CD4-positive, alpha-beta T cell (primary cell): Measurements from ENCODE around the gene RBM33. TPM values are rescaled to one million over a fixed set of nuclear protein-coding genes. Genes with fewer than 3 reads are reported as not detected.

ENCODE experiments used
- ATAC-seq: fragments of 200-7000 bp; cut with Tn5 transposase; one replicate; pipeline ENCODE4 v1.10.0; 2022; ENCODE audit warnings: mild to moderate bottlenecking; ENCODE audit not compliant: poor library complexity
- CTCF ChIA-PET: fragments of 350-600 bp; sonication (Branson Sonifier 250); formaldehyde crosslinking; loops from one replicate; lab custom pipeline; 2021; ENCODE audit warnings: antibody characterized with exemption, inconsistent platforms; lab: Charles Lee
- POLR2A ChIA-PET: fragments of 350-600 bp; sonication (Branson Sonifier 250); formaldehyde crosslinking; loops from one replicate; lab custom pipeline; 2021; ENCODE audit warnings: antibody characterized with exemption, inconsistent platforms; lab: Charles Lee
- DNase-seq, 14 experiments: peaks; one replicate each; pipeline ENCODE4 v3.0.0-alpha.2; 2013 to 2020; ENCODE audit warnings: mixed read lengths in 2 of 14
- H3K27ac ChIP-seq, 2 donors: one replicate each; pipeline versions ENCODE4 v1.5.1 to v1.7.0; 2013; ENCODE audit warnings: low read length in 2 of 2, low read depth in 1 of 2, mild to moderate bottlenecking in 1 of 2
- H3K27me3 ChIP-seq, 2 experiments: 1 replicate in 1 of 2; 2 replicates in 1 of 2; pipeline versions ENCODE4 v1.6.1 to v1.7.0; 2013; ENCODE audit warnings: low read length in 2 of 2, control low read depth in 1 of 2, mild to moderate bottlenecking in 1 of 2, moderate library complexity in 1 of 2; ENCODE audit not compliant: insufficient read depth in 2 of 2, control insufficient read depth in 1 of 2
- H3K36me3 ChIP-seq: one replicate; pipeline ENCODE4 v1.6.1; 2013; ENCODE audit warnings: low read length, control low read depth; ENCODE audit not compliant: insufficient read depth
- H3K4me1 ChIP-seq: one replicate; pipeline ENCODE4 v1.6.1; 2013; ENCODE audit warnings: low read length, control low read depth; ENCODE audit not compliant: insufficient read depth
- H3K4me3 ChIP-seq: one replicate; pipeline ENCODE4 v1.5.1; 2013; ENCODE audit warnings: mild to moderate bottlenecking, low read length, moderate library complexity
- H3K9me3 ChIP-seq, 2 experiments: 1 replicate in 1 of 2; 2 replicates in 1 of 2; pipeline versions ENCODE4 v1.6.1 to v1.7.0; 2013; ENCODE audit warnings: low read length in 2 of 2, mild to moderate bottlenecking in 2 of 2, control low read depth in 1 of 2, moderate library complexity in 1 of 2; ENCODE audit not compliant: control insufficient read depth in 1 of 2, insufficient read depth in 1 of 2
- H3K27ac Mint-ChIP-seq: one replicate; pipeline ENCODE4 v1.8.0; 2020; ENCODE audit warnings: mixed read lengths
- H3K27me3 Mint-ChIP-seq: one replicate; pipeline ENCODE4 v1.8.0; 2021; ENCODE audit warnings: mixed read lengths
- H3K36me3 Mint-ChIP-seq: one replicate; pipeline ENCODE4 v1.8.0; 2021; ENCODE audit warnings: low read depth, mixed read lengths
- H3K4me1 Mint-ChIP-seq: one replicate; pipeline ENCODE4 v1.8.0; 2021; ENCODE audit warnings: low read depth, mixed read lengths
- H3K4me3 Mint-ChIP-seq: one replicate; pipeline ENCODE4 v1.8.0; 2020; ENCODE audit warnings: mild to moderate bottlenecking, mixed read lengths
- H3K9me3 Mint-ChIP-seq: one replicate; pipeline ENCODE4 v1.8.0; 2020; ENCODE audit warnings: mixed read lengths
- CTCF ChIP-seq: fragments of 200-600 bp; IDR thresholded peaks from one replicate; pipeline ENCODE4 v1.8.0; 2022; ENCODE audit warnings: antibody characterized with exemption, mild to moderate bottlenecking
- intact Hi-C, 2 experiments: fragments of 100-400 bp; cut with DNase I in 1 of 2; cut with micrococcal nuclease in 1 of 2; formaldehyde crosslinking; loops; one replicate each; pipeline versions ENCODE4 v1.15.1 to v1.9.0; 2023 to 2025; cut with DNase I, micrococcal nuclease
- total RNA-seq, 174 experiments: library from RNA in 2 of 174; stranded (reverse) in 2 of 174; gene quantifications; one replicate each; pipeline ENCODE4 v1.2.3 and lab custom pipeline; 2021 to 2026

The RBM33 gene
- total RNA-seq, 2 experiments from 2014 or later: 178 to 184 TPM

- DNase-seq: no peak
- Histone ChIP-seq H3K4me1 (no peaks in the 10 kb centered on the region), H3K27ac (no peak overlapping the region), H3K27me3 (peaks cover 0 to 2% of the 10 kb centered on the region in 2 experiments), H3K4me3 (no peak overlapping the region), H3K9me3 (peaks cover 0 to under 1% of the 10 kb centered on the region in 2 experiments), H3K36me3 (no peaks in the 10 kb centered on the region)
- ChIA-PET POLR2A (no interaction called here), CTCF (no interaction called here)
- H3K36me3 Mint-ChIP-seq: no peaks in the 10 kb centered on the region
- intact Hi-C loops: no loop called here
- H3K27ac Mint-ChIP-seq: no peak overlapping the region
- no peaks in the 10 kb centered on the region for H3K4me1 Mint-ChIP-seq
- ATAC-seq: no peak
- H3K9me3 Mint-ChIP-seq: no peaks in the 10 kb centered on the region
- peaks cover 9% of the 10 kb centered on the region for H3K27me3 Mint-ChIP-seq
- no peak for TF ChIP-seq CTCF
- H3K4me3 Mint-ChIP-seq: no peak overlapping the region
Measured at GRCh38 chr7:155619634-155620271, 24.7 kb upstream of the RBM33 start.

- POLR2A ChIA-PET: no interaction called here
- H3K36me3 Mint-ChIP-seq: no peaks in the 10 kb centered on the region
Measured at GRCh38 chr7:155620497-155620896, 24.0 kb upstream of the RBM33 start.

DNA sequence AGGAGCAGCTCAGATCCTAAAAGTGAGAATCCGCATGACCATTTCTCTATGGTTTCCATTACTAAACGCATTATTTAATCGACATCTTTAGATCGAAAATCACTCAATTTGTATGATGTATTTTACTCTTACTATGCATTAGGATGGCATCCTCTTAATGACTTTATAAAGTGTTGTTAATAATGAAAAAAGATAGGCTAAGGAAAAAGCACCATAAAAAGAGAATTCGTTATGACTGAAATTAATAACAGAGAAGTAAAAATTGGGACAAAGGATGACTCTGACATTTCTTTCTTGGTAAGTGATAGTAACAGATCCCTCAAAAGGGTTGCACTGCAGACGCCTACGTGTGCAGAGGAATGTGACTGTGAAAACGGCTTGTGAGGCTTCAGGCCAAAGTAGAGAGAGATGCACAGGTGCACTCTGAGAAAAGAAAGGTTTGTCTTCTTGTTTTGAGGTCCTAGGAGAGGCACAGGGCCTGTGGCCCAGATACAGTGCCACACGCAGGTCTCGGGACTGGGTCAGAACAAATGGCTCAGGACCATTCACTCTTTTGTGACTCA lies 23.0 kb upstream of the RBM33 start:
- intact Hi-C loops: no loop called here
- Histone ChIP-seq H3K9me3 (no peaks in the 10 kb centered on the region), H3K27me3 (peaks cover 0 to 2% of the 10 kb centered on the region in 2 experiments), H3K4me3 (no peak overlapping the region), H3K4me1 (no peaks in the 10 kb centered on the region), H3K27ac (no peak overlapping the region), H3K36me3 (no peaks in the 10 kb centered on the region)
- Mint-ChIP-seq H3K27ac (no peak overlapping the region), H3K4me1 (no peaks in the 10 kb centered on the region), H3K36me3 (no peaks in the 10 kb centered on the region), H3K4me3 (no peak overlapping the region), H3K9me3 (no peaks in the 10 kb centered on the region), H3K27me3 (peaks cover 9% of the 10 kb centered on the region)
- no peak for TF ChIP-seq CTCF
- ChIA-PET CTCF (no interaction called here), POLR2A (no interaction called here)
- DNase-seq: no peak
- ATAC-seq: no peak

More at GRCh38 chr7:155620497-155620896, 24.0 kb upstream of the RBM33 start:
- Mint-ChIP-seq H3K4me3 (no peak overlapping the region), H3K27me3 (peaks cover 9% of the 10 kb centered on the region), H3K9me3 (no peaks in the 10 kb centered on the region), H3K27ac (no peak overlapping the region), H3K4me1 (no peaks in the 10 kb centered on the region)
- Histone ChIP-seq H3K36me3 (no peaks in the 10 kb centered on the region), H3K4me1 (no peaks in the 10 kb centered on the region), H3K27me3 (peaks cover 0 to 2% of the 10 kb centered on the region in 2 experiments), H3K4me3 (no peak overlapping the region), H3K9me3 (no peaks in the 10 kb centered on the region), H3K27ac (no peak overlapping the region)
- CTCF ChIA-PET: no interaction called here
- intact Hi-C loops: no loop called here
- TF ChIP-seq CTCF: no peak
- DNase-seq: no peak
- ATAC-seq: no peak
